ENCODE data around the gene F11R. TPM values are rescaled to one million over a fixed set of nuclear protein-coding genes. Genes with fewer than 3 reads are reported as not detected.
"Not testable (repeated sequence)": the region's sequence is repeated elsewhere in the genome, so short reads cannot be mapped to it uniquely, and the experiment has no call there.

The F11R gene
- 10 to 100 TPM; 18.3 to 33.9 (median 26.2) TPM for polyA plus RNA-seq

GRCh38 chr1:161020509-161021164, at the start of gene F11R:
F11R (minus strand) TSS chr1:161021152; CDS start chr1:161021073, 79 bp downstream.
- no peak within 1 kb of the TSS for H3K27ac ChIP-seq (ENCODE audit: low read depth, low read length)
- 0 to 1% (median 0%) methylated on average over 36 of the region's 36 CpGs for WGBS, 3 donors

GRCh38 chr1:161069731-161070270, 48.8 kb upstream of the F11R start, which contains the start of gene ARHGAP30:
ARHGAP30 (minus strand) TSS chr1:161069891; CDS start chr1:161069624, 267 bp downstream.
- WGBS, 3 donors: 43 to 77% (median 51%) methylated on average over 9 of the region's 9 CpGs
- peak within 1 kb of the TSS; percentile 63 for H3K27ac ChIP-seq (ENCODE audit: low read depth, low read length)

- WGBS, 3 donors: 44 to 85% (median 63%) methylated on average over 9 of the region's 9 CpGs
Measured at GRCh38 chr1:161069241-161069640, 48.3 kb upstream of the F11R start.

GRCh38 chr1:161068306-161069234, 47.6 kb upstream of the F11R start:
- H3K27ac ChIP-seq (ENCODE audit: low read depth, low read length): peak overlapping the region; percentile 63
- 42 to 73% (median 44%) methylated on average over 10 of the region's 10 CpGs for WGBS, 3 donors

More at GRCh38 chr1:161069241-161069640, 48.3 kb upstream of the F11R start:
- peak overlapping the region; percentile 63 for H3K27ac ChIP-seq (ENCODE audit: low read depth, low read length)

- H3K27ac ChIP-seq (ENCODE audit: low read depth, low read length): no peak overlapping the region
- WGBS, 3 donors: 68 to 75% (median 73%) methylated on average over 3 of the region's 3 CpGs
Measured at GRCh38 chr1:161066694-161067093, 45.7 kb upstream of the F11R start.

- not testable (repeated sequence) for H3K27ac ChIP-seq (ENCODE audit: low read depth, low read length)
- 93 to 95% (median 93%) methylated on average over 7 of the region's 7 CpGs for WGBS, 3 donors
Measured at GRCh38 chr1:161065681-161066080, 44.7 kb upstream of the F11R start.

- 37 to 72% (median 70%) methylated on average over 6 of the region's 6 CpGs for WGBS, 3 donors
- H3K27ac ChIP-seq (ENCODE audit: low read depth, low read length): not testable (repeated sequence)
Measured at GRCh38 chr1:161063936-161064335, 43.0 kb upstream of the F11R start.

GRCh38 chr1:161061419-161061818, 40.5 kb upstream of the F11R start:
- 91 to 96% (median 93%) methylated on average over 4 of the region's 4 CpGs for WGBS, 3 donors

GRCh38 chr1:161059293-161059692, 38.3 kb upstream of the F11R start:
- no peak overlapping the region for H3K27ac ChIP-seq (ENCODE audit: low read depth, low read length)
- WGBS, 3 donors: 78 to 86% (median 85%) methylated on average over 6 of the region's 6 CpGs

More at GRCh38 chr1:161061419-161061818, 40.5 kb upstream of the F11R start:
- H3K27ac ChIP-seq (ENCODE audit: low read depth, low read length): no peak overlapping the region

- WGBS, 3 donors: 79 to 87% (median 79%) methylated on average over 7 of the region's 7 CpGs
- no peak overlapping the region for H3K27ac ChIP-seq (ENCODE audit: low read depth, low read length)
Measured at GRCh38 chr1:161054805-161055204, 33.9 kb upstream of the F11R start.

GRCh38 chr1:161054232-161054631, 33.3 kb upstream of the F11R start:
- H3K27ac ChIP-seq (ENCODE audit: low read depth, low read length): no peak overlapping the region
- 78 to 88% (median 87%) methylated on average over 4 of the region's 4 CpGs for WGBS, 3 donors

GRCh38 chr1:161052899-161053298, 31.9 kb upstream of the F11R start:
- WGBS, 3 donors: 63 to 76% (median 75%) methylated on average over 3 of the region's 3 CpGs
- H3K27ac ChIP-seq (ENCODE audit: low read depth, low read length): no peak overlapping the region

- 86 to 93% (median 92%) methylated on average over 10 of the region's 10 CpGs for WGBS, 3 donors
- H3K27ac ChIP-seq (ENCODE audit: low read depth, low read length): no peak overlapping the region
Measured at GRCh38 chr1:161051219-161051618, 30.3 kb upstream of the F11R start.

GRCh38 chr1:161048949-161049722, 28.2 kb upstream of the F11R start:
- WGBS, 3 donors: 79 to 95% (median 88%) methylated on average over 5 of the region's 5 CpGs
- no peak overlapping the region for H3K27ac ChIP-seq (ENCODE audit: low read depth, low read length)

- 95 to 97% (median 96%) methylated on average over 17 to 18 of the region's 18 CpGs for WGBS, 3 donors
- H3K27ac ChIP-seq (ENCODE audit: low read depth, low read length): no peak overlapping the region
Measured at GRCh38 chr1:161047436-161048420, 26.8 kb upstream of the F11R start.

- peak overlapping the region; percentile 17 for H3K27ac ChIP-seq (ENCODE audit: low read depth, low read length)
- 47 to 64% (median 63%) methylated on average over 2 of the region's 2 CpGs for WGBS, 3 donors
Measured at GRCh38 chr1:161046605-161047228, 25.8 kb upstream of the F11R start.

Data from adipose tissue (tissue), 3 donors.